H9 (cell line): ENCODE data around the gene RASGRF2. TPM values are rescaled to one million over a fixed set of nuclear protein-coding genes. Genes with fewer than 3 reads are reported as not detected.

Source experiments
- DNase-seq: peaks from one replicate; pipeline ENCODE4 v3.0.0-alpha.2; 2017
- H2AFZ ChIP-seq: one replicate; pipeline ENCODE4 v1.6.1; 2013; ENCODE audit warnings: mild to moderate bottlenecking, low read length, control low read depth, moderate library complexity
- H2AK5ac ChIP-seq: 2 replicates; pipeline ENCODE4 v1.6.1; 2013; ENCODE audit warnings: low read length, control low read depth, mixed read lengths; ENCODE audit not compliant: insufficient read length
- H2BK120ac ChIP-seq: one replicate; pipeline ENCODE4 v1.6.1; 2013; ENCODE audit warnings: low read depth, mild to moderate bottlenecking, low read length, control low read depth, inconsistent platforms; ENCODE audit not compliant: poor library complexity, severe bottlenecking
- H2BK12ac ChIP-seq: 2 replicates; pipeline ENCODE4 v1.6.1; 2013; ENCODE audit warnings: low read length, control low read depth, mixed read lengths, low read depth; ENCODE audit not compliant: insufficient read length
- H2BK15ac ChIP-seq: 2 replicates; pipeline ENCODE4 v1.6.1; 2013; ENCODE audit warnings: low read depth, low read length, control low read depth
- H2BK20ac ChIP-seq: one replicate; pipeline ENCODE4 v1.6.1; 2013; ENCODE audit warnings: low read depth, mild to moderate bottlenecking, low read length, control low read depth, inconsistent platforms; ENCODE audit not compliant: poor library complexity, severe bottlenecking
- H2BK5ac ChIP-seq: 2 replicates; pipeline ENCODE4 v1.6.1; 2013; ENCODE audit warnings: low read length, control low read depth, mixed read lengths; ENCODE audit not compliant: insufficient read length
- H3K14ac ChIP-seq: 2 replicates; pipeline ENCODE4 v1.6.1; 2013; ENCODE audit warnings: low read length, control low read depth; ENCODE audit not compliant: insufficient read depth
- H3K18ac ChIP-seq: 2 replicates; pipeline ENCODE4 v1.6.1; 2013; ENCODE audit warnings: low read depth, mild to moderate bottlenecking, mixed read lengths, low read length, control low read depth; ENCODE audit not compliant: insufficient read length
- H3K23ac ChIP-seq: 2 replicates; pipeline ENCODE4 v1.6.1; 2013; ENCODE audit warnings: low read length, control low read depth, mixed read lengths, low read depth; ENCODE audit not compliant: insufficient read length
- H3K23me2 ChIP-seq: 2 replicates; pipeline ENCODE4 v1.6.1; 2013; ENCODE audit warnings: low read depth, mild to moderate bottlenecking, mixed read lengths, low read length, control low read depth; ENCODE audit not compliant: insufficient read length, poor library complexity, severe bottlenecking
- H3K27ac ChIP-seq: 2 replicates; pipeline ENCODE4 v1.5.1; 2013; ENCODE audit warnings: low read length, control low read depth, mixed read lengths, low read depth; ENCODE audit not compliant: insufficient read length
- H3K27me3 ChIP-seq: 2 replicates; pipeline ENCODE4 v1.6.1; 2013; ENCODE audit warnings: low read length, control low read depth, inconsistent platforms; ENCODE audit not compliant: insufficient read depth
- H3K4ac ChIP-seq: 2 replicates; pipeline ENCODE4 v1.6.1; 2013; ENCODE audit warnings: low read depth, mild to moderate bottlenecking, control low read depth, inconsistent platforms, low read length, moderate library complexity
- H3K4me1 ChIP-seq: 2 replicates; pipeline ENCODE4 v1.6.1; 2013; ENCODE audit warnings: low read length, control low read depth, inconsistent platforms; ENCODE audit not compliant: insufficient read depth
- H3K4me2 ChIP-seq: 2 replicates; pipeline ENCODE4 v1.6.1; 2013; ENCODE audit warnings: low read length, control low read depth, mixed read lengths; ENCODE audit not compliant: insufficient read length, insufficient read depth
- H3K56ac ChIP-seq: 2 replicates; pipeline ENCODE4 v1.6.1; 2013; ENCODE audit warnings: low read depth, mild to moderate bottlenecking, mixed read lengths, low read length, control low read depth; ENCODE audit not compliant: insufficient read length
- H3K79me1 ChIP-seq: 2 replicates; pipeline ENCODE4 v1.6.1; 2013; ENCODE audit warnings: low read depth, mild to moderate bottlenecking, moderate library complexity, low read length, control low read depth, inconsistent platforms; ENCODE audit not compliant: insufficient read depth, poor library complexity, severe bottlenecking
- H3K79me2 ChIP-seq: 2 replicates; pipeline ENCODE4 v1.6.1; 2013; ENCODE audit warnings: low read length, control low read depth, inconsistent platforms; ENCODE audit not compliant: insufficient read depth
- H3K9ac ChIP-seq: 2 replicates; pipeline ENCODE4 v1.6.1; 2013; ENCODE audit warnings: low read length, control low read depth, mixed read lengths; ENCODE audit not compliant: insufficient read length; ENCODE audit errors: extremely low read depth
- H3K9me3 ChIP-seq: one replicate; pipeline ENCODE4 v1.6.1; 2013; ENCODE audit warnings: low read depth, low read length, inconsistent platforms; ENCODE audit not compliant: control insufficient read depth
- H3T11ph ChIP-seq: one replicate; pipeline ENCODE4 v1.6.1; 2013; ENCODE audit warnings: mild to moderate bottlenecking, low read length, control low read depth, inconsistent platforms
- H4K20me1 ChIP-seq: one replicate; pipeline ENCODE4 v1.6.1; 2013; ENCODE audit not compliant: control insufficient read depth, insufficient read length, insufficient read depth
- H4K5ac ChIP-seq: 2 replicates; pipeline ENCODE4 v1.6.1; 2013; ENCODE audit warnings: low read depth, mild to moderate bottlenecking, mixed read lengths, low read length, control low read depth; ENCODE audit not compliant: insufficient read length
- H4K8ac ChIP-seq: replicated peaks from 2 replicates; pipeline ENCODE4 v1.6.1; 2013; ENCODE audit warnings: low read length, control low read depth, mixed read lengths, low read depth; ENCODE audit not compliant: insufficient read length
- H4K91ac ChIP-seq: 2 replicates; pipeline ENCODE4 v1.6.1; 2013; ENCODE audit warnings: low read depth, mild to moderate bottlenecking, moderate library complexity, mixed read lengths, low read length, control low read depth; ENCODE audit not compliant: insufficient read length
- H3K27ac Mint-ChIP-seq, 3 experiments: 2 replicates in 2 of 3; 3 replicates in 1 of 3; pipeline ENCODE4 v1.8.0; 2020 to 2021; ENCODE audit warnings: mixed read lengths in 3 of 3, mild to moderate bottlenecking in 1 of 3, moderate library complexity in 1 of 3
- H3K27me3 Mint-ChIP-seq: 2 replicates; pipeline ENCODE4 v1.8.0; 2021; ENCODE audit warnings: low read depth, mild to moderate bottlenecking, moderate library complexity, mixed read lengths
- H3K36me3 Mint-ChIP-seq, 3 experiments: 2 replicates in 2 of 3; 3 replicates in 1 of 3; pipeline ENCODE4 v1.8.0; 2020 to 2021; ENCODE audit warnings: low read depth in 3 of 3, mixed read lengths in 3 of 3; ENCODE audit not compliant: insufficient read depth in 1 of 3
- H3K4me1 Mint-ChIP-seq, 2 experiments: 2 replicates each; pipeline ENCODE4 v1.8.0; 2020; ENCODE audit warnings: mixed read lengths in 2 of 2
- H3K4me3 Mint-ChIP-seq, 2 experiments: 2 replicates in 1 of 2; 3 replicates in 1 of 2; pipeline ENCODE4 v1.8.0; 2020 to 2021; ENCODE audit warnings: mild to moderate bottlenecking in 2 of 2, mixed read lengths in 2 of 2, moderate library complexity in 1 of 2
- H3K9me3 Mint-ChIP-seq, 2 experiments: 2 replicates in 1 of 2; 3 replicates in 1 of 2; pipeline ENCODE4 v1.8.0; 2020; ENCODE audit warnings: mild to moderate bottlenecking in 2 of 2, mixed read lengths in 2 of 2, moderate library complexity in 1 of 2
- WGBS: extraction: QIAGEN DNeasy Blood & Tissue Kit; methylation state at CpG from one replicate; pipeline ENCODE4 v1.1.7; 2013; ENCODE audit warnings: missing lambda C conversion rate, low lambda C conversion rate, mixed read lengths; ENCODE audit not compliant: insufficient read length; ENCODE audit errors: extremely low coverage; 5-methylcytosine and 5-hydroxymethylcytosine counted together
- total RNA-seq: library from RNA; stranded (reverse); gene quantifications from 2 replicates; pipeline ENCODE4 v1.2.1, GENCODE V29; 2021
- TF ChIP-seq, protein P1 (sequence below): fragments of 200-600 bp; sonication (generic); conservative IDR thresholded peaks from 3 replicates; pipeline ENCODE4 v1.8.0; 2021; ENCODE audit warnings: antibody characterized with exemption, mild to moderate bottlenecking

Gene RASGRF2
- total RNA-seq, 1 experiment from 2014 or later, result 13.5 TPM

DNA sequence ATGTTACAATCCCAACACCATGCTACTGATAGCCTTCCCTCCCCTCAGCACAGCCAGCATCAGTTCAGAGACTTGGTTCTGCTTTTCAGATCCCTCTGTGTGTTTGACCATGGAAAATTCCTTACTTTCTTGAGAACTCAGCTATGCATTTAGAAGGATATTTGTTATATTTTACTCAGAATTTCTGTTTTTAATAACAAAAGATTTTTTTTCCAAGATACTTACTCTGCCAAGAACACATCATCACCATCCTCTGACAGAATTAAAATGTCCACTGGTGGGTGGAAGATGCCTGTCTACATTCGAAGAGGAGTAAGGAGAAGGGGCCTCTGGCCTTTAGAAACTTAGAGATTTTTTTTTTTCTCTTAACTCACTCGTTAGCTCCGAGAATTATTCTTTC, 216.9 kb downstream of the RASGRF2 start:
- Histone ChIP-seq H2AFZ (no peak overlapping the region), H3K9ac (no peak overlapping the region), H3K79me1 (no peaks in the 10 kb centered on the region), H3K4me2 (no peak overlapping the region), H2BK15ac (no peak overlapping the region), H3K23ac (no peak overlapping the region), H3K23me2 (no peaks in the 10 kb centered on the region), H2AK5ac (no peak overlapping the region), H4K5ac (no peak overlapping the region), H3K4ac (no peak overlapping the region), H4K91ac (no peak overlapping the region), H3K4me1 (no peaks in the 10 kb centered on the region; the same call in 1 of the 2 replicates), H2BK5ac (no peak overlapping the region), H2BK120ac (no peak overlapping the region), H2BK20ac (no peak overlapping the region), H4K8ac (no peak overlapping the region), H2BK12ac (no peak overlapping the region), H3K9me3 (no peaks in the 10 kb centered on the region), H3K14ac (no peak overlapping the region), H3T11ph (no peak overlapping the region), H3K56ac (no peak overlapping the region), H3K27me3 (no peaks in the 10 kb centered on the region), H4K20me1 (no peaks in the 10 kb centered on the region), H3K79me2 (no peaks in the 10 kb centered on the region), H3K18ac (no peak overlapping the region), H3K27ac (no peak overlapping the region)
- Mint-ChIP-seq H3K27ac (no peak overlapping the region), H3K36me3 (no peaks in the 10 kb centered on the region), H3K4me1 (peaks cover 21 to 22% of the 10 kb centered on the region in 2 experiments), H3K4me3 (no peak overlapping the region), H3K9me3 (no peaks in the 10 kb centered on the region), H3K27me3 (no peaks in the 10 kb centered on the region)
- DNase-seq, result no peak
- TF ChIP-seq, protein P1, sequence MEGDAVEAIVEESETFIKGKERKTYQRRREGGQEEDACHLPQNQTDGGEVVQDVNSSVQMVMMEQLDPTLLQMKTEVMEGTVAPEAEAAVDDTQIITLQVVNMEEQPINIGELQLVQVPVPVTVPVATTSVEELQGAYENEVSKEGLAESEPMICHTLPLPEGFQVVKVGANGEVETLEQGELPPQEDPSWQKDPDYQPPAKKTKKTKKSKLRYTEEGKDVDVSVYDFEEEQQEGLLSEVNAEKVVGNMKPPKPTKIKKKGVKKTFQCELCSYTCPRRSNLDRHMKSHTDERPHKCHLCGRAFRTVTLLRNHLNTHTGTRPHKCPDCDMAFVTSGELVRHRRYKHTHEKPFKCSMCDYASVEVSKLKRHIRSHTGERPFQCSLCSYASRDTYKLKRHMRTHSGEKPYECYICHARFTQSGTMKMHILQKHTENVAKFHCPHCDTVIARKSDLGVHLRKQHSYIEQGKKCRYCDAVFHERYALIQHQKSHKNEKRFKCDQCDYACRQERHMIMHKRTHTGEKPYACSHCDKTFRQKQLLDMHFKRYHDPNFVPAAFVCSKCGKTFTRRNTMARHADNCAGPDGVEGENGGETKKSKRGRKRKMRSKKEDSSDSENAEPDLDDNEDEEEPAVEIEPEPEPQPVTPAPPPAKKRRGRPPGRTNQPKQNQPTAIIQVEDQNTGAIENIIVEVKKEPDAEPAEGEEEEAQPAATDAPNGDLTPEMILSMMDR, result no peak
- WGBS, result no CpG with 5 or more reads among the region's 3 CpGs
